Activated CD8-positive, alpha-beta memory T cell treated with anti-CD3 and anti-CD28 coated beads for 4 hours (primary cell): Measurements from ENCODE around the gene ZNF488.
"Not testable (repeated sequence)": the region's sequence is repeated elsewhere in the genome, so short reads cannot be mapped to it uniquely, and the experiment has no call there.

ENCODE experiments used
- DNase-seq, 2 donors: peaks; one replicate each; pipeline ENCODE4 v3.0.0-alpha.2; 2020; ENCODE audit warnings: low read depth in 2 of 2

The ZNF488 gene

DNA sequence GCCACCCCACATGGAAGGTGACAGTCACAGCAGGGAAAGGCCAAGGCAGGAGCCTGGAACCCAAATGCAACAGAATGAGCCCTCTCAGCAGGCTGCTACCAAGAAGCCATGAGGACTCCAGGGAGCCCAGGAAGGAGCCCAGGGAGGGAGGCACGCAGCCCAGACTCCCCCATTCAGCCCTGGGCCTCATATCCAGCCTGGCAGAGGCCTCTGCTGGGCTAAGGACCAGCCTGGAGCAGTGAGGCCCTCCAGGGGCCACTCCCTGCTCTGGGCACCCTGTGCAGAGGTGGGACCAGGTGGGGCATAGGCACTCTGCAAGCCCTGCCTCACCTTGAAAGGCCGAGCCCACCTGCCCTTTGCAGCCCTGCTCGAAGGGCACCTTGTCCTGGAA, 25.8 kb upstream of the ZNF488 start:
- no peak for DNase-seq

DNA sequence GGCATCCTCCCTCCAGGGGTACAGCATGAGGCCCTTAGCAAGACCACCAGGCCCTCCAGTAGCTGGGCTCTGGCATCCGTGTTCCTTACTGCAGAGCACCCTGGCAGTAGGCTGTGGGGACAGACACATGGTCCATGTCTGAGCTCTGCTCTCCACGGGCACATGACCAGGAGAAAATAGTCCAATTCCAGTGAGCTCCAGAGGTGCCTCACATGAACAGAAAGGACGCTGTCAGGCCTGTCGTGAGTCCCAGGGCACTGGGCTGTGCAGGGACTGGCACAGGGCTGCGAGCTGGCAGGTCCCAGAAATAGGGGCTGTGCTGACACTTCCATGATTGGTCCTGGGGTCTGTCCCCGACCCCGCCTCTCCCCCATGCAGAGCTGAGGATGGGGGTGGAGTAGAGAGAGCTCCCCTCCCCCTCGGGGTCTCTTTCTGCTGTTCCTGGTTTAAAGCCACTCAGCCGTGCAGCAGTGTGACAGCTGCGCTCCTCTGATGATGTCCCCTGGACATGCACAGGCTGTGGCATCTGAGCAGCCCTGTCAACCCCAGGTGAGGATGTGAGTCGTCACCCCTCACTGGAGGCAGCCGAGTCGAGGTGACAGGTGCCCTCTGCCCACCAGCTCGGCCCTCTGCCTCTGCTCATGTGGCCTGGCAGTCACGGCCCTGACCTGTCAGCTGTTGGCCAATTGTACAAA, 25.2 kb upstream of the ZNF488 start:
- no peak for DNase-seq

DNA sequence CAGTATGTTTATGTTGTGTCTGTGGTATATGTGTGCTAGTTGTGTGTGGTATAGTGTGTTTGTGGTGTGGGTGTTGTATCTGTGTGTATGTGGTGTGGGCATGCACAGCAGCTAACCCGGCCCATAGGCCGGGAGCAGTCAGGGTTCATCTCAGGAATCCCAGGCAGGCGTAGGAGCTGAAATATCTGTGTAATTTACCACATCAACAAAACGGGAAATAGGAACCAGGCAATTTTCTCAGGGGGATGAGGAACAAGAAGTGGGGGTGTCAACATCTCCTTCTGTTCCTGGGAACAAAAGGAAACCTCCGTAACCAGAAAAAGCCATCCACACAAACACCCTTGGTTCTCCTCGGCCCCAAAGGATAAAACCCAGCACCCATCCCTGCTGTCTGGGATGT, 24.5 kb upstream of the ZNF488 start:
- DNase-seq: no peak

DNA sequence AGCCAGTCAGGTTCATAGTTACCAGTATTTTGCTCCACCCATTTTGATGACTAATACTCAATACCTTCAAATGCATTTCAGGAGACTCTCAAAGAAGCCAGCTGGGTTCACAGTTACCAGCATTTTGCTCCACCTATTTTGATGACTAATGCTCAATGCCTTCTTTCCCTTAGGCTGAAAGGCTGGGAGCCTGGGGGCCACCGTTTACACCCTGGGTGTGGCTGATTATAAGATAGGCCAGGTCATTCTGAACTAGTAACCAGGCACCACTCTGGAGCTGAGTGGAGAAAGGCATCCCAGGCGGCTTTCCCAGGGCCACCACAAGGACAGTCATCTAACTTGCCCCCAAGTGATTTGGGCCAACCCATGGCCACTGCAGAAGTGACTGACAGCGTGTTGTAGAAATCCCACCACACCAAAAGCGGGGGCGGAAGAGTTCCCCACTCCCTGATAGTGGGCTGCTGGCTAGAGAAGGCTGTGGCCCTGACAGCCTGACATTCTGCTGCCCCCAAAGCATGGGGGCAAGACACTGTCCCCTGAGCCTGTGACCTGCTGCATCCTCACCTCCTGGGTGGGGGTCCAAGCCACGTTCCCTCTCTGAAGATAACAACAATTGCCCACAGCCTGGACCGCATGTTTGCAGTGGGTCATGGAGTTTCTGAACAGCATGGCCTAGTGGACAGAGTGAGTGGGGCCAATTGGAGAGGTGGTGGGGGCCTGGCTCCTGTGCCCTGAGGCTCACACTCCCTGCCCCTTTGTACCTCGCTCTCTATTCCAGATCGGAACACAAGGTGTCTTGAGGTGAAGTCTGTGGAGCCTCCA, 23.0 kb upstream of the ZNF488 start:
- no peak for DNase-seq

DNA sequence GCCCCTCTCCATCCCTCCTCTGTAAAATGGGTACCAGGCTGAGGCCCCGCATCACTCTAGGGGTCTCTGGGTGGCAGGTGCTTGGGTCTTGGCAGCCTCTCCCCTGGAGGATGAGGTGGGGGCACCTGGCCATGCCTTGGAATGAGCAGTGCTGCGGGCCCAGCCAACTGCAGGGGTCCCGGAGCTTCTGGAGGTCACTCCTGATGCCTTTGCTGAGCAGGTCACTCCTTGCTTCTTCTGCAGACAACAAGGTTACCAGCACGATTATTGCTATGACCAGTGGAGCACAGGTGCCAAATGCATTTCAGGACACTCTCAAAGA, 22.4 kb upstream of the ZNF488 start:
- DNase-seq: no peak

DNA sequence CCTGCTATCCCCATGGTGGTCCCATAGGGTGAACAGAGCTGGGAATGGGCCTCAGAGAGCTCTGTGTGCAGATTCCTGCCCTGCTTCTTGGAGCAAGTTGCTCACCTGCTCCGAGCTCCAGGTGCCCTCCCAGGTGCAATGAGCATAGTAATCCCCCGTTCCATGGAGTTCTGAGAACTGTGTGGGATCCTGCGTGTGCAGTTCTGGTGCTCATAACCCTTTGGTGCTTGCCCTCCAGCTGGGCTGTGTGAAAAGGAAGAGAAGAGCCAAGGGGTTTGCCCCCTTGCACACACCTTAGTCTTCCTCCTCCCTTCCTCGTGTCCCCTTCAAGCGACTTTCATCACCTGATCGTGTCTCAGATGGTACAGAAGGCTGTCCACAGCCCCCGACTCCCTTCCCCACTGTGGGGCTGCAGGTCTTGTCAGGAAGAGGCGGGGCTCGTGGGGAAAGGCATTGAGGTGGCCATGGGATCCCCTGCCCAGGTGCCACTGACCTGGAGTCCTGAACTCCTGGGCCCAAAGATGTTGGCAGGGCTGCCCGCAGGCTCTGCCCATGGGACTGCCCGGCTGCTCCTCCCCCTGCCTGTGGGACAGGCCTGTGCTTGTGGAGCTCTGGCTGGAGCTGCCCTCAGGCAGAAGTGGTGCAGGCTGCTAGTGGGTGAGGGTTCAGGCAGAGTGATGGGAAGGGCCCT, 21.9 kb upstream of the ZNF488 start:
- no peak for DNase-seq

DNA sequence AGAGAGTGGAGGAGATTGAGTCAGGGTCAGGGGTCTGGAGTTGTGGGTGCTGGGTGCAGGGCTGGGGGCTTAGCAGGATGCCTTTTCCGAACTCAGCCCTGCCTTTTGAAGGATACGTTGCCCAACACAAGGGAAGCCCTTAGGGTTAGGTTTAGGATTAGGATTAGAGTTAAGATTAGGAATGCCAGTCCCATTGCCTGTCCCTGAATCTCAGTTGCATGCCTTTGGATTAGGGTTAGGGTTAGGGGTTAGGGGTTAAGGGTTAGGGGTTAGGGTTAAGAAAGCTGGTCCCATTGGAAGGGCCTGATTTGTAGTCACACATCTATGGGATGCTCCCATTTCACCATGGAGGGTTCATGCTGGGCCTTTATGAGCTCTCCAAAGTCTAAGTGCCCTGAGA, 20.8 kb upstream of the ZNF488 start:
- no peak for DNase-seq

DNA sequence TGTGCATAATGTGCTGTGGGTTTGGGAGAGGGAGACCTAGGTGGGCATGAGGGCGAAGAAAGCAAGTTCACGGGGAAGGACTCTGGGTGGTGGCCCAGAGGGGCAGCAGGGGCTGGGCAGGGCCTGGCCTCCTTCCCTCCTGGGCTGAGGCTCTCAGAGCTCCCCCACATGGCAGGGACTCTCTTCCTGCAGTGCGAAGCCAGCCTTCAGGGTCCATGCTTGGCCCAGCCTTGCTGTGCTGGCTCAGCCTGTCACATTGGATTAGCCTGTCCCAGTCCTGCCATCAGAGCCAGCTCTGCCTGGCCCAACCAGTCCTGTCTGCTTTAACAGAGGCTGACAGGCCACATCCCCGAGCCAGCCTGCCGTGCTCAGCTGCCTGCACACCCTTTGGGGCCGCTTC, 20.4 kb upstream of the ZNF488 start:
- DNase-seq: no peak

DNA sequence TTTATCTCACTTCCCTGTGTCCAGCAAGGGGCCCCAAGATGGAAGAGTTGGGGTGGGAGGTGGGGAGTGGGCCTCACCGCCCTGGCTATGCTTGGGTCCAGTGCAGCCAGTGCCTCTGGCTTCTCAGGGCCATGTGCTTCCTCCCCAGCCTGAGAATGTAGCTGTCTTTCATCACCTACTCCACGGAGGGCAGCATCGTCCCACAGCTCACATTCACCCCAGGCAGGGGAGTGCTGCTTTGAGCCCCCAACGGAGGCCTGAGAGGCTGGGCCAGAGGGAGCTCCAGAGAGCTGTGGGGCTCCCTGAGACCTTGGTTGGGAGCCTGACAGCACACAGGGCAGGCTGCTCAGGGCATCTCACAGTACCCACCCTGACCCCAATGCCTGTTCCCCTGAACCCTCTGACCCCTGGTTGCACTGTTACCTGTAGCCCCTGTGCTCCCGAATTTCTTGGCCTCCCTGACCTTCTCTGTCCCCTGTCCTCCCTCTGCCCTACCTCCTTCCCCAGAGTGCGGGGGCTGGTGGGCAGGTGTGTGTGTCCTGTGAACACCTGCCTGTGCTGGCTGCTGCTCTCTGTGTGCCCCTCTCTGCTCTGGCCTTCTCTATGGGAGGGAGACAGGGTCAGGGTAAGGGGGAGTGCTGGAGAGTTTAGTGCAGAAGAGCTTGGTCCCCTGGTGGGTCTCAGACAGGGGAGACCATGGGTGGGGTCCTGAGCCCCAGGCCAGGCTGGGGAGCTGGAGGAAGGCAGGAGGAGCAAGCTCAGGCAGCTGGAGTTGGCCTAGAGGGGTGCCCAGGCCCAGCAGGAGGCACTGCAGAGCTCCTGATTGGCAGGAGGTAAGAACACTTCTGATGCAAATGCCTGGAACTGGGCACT, 19.6 kb upstream of the ZNF488 start:
- no peak for DNase-seq

DNA sequence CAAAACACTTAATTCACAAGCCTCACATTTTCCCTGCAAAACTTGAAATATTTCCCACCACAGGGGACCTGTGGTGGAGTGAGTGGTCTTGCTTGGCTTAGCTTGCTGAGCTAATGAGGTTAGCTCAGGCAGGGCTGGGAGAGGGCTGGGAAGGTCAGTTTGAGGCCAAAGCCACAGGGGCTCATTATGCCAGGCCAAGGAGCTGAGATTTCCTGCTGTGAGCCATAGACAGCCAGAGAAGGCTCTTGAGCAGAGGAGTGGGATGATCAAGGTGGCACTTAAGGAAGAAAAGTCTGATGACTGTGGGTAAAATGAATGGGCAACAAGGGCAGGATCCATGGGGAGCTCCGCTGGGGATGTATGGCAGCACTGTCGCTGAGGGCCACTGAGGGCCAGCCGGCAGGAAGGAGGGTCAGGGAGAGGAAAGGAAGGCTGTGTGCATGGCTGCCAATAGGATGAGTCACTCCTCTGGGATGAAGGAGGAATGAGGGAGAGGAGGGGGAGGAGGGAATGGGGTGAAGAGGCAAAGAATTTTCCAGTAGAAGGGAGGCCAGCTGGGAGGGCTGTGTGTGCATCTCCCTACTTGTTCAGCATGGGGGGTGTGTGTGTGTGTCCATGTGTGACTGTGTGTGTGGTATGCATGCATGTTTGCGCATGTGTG, 18.7 kb upstream of the ZNF488 start:
- no peak for DNase-seq

DNA sequence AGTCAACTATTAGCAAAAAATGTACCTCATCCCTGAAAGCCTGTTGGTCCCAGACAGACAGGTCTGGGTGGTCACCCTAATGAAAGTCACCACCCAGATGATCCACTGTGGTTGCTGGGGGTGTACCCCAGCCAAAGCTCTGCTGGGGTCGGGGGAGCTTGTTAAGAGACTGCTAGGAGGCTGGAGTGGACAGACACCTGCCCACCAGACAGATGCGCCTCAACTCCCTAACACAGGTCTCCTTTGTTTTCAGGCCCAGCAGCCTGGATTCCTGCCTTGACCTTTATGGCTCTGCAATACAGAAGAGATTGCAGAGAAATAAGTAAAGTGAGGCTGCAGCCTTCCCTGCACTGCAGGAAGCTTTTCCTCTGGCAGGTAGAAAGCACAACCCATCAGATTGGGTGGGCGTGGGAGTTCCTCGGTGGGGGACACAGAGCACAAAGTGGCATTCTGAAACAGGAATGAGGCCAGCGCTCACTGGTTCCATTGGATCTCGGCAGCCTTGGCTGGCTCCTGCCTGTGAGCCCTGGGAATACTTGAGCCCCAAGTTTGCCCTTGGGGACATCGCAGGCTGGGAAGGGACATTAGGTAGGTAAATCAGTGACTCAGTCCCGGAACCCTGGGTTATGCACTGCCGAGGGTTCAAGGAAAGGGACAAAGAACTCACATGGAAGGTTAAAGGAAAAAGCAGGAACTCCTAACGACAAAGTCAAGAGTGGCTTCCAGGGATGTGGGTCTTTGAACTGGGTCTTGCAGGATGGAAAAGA, 18.0 kb upstream of the ZNF488 start:
- no peak for DNase-seq

DNA sequence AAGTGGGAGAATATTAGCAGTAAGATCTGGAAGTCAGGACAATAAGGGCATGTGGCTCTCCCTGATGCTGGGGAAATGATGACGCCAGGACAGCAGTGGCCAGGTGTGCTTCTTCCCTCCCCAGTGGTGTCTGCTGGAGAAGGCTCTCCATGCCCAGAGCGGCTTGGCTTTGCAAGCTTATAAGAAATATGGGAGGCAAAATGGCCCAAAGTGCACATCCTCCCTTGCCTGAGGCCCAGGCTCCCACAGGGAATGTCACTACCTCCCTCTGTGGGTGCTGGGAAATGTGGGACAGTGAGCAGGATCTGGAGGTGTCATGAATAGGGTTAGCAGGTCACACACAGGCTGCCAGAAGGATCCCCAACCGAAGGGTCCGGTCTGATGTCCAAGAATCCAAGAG, 17.1 kb upstream of the ZNF488 start:
- DNase-seq: no peak

DNA sequence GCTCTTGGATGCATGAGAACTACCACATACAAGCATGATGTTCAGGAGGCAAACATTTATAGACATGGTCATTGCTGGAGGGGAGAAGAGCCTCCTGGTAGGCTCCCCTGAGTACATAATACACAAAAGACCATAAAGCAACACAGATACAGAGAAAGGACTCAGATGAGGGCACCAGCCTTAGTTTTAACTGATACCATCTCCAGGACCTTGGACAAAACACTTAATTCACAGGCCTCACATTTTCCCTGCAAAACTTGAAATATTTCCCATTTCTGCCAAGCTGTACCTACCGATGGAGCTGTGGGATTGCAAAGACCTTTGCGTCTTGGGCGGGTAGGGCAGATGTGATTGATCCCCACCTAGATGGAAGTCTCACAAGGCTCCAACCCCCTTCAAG, 16.7 kb upstream of the ZNF488 start:
- no peak for DNase-seq

DNA sequence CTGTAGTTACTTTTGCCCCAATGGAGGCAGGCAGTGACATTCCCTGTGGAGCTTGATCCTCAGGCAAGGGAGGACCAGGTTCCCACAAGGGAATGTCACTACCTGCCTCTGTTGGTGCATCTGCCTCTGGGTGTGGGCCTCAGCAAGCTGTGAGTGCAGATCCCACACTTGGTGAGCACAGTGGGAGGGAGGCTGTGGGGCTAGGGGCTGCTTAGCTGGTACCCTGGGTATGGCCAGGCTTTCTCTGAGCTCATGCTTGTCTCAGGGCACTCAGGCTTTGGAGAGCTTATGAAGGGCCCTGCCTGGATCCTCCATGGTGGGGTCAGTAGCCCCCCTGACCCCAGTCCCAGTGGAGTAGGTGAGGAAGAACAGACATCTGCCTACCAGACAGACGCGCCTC, 16.2 kb upstream of the ZNF488 start:
- no peak for DNase-seq

DNA sequence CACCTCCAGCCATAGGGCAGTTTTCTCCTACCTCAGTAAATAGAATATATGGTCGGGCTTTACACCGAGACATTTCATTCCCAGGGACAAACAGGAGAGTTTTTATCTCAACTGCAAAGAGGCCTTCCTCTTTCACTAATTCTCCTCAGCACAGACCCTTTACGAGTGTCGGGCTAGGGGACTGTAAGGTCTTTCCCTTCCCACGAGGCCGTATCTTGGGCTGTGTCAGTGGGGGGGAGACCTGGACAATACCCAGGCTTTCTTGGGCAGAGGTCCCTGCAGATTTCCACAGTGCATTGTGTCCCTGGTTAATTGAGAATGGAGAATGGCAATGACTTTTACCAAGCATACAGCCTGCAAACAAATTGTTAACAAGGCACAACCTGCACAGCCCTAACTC, 13.2 kb upstream of the ZNF488 start:
- DNase-seq: no peak

DNA sequence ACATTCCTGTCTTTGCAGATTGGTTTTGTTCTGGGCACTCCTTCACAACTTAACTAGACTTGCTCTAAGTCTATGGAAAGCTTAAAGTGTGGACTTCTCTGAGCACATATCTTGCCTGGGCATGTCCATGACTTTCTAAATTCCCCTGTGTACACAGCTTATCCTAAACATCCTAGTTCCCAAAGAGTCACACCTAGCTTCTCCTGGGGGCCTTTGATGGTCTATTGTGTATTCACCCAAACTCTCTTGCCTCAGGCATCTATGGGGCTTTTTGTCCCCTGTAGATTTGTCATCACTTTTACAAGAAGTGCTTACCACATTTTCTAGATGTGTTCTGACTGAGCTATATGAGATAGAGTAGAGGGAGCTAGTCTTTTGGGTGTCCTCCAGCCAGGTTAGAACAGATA, 12.2 kb upstream of the ZNF488 start:
- DNase-seq: no peak

DNA sequence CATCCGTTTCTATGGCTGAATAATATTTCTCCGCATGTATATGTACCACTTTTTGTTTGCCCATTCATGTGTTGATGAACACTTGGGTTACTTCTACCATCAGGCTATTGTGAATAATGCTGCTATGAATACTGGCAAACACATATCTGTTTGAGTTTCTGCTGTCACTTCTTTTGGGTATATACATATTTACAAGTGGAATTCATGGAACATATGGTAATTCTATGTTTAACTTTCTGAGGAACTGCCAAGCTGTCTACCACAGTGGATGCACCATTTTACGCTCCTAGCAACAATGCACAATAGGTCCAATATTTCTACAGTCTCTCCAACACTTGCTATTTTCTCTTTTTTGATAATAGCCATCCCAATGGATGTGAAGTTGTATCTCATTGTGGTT, 5.5 kb upstream of the ZNF488 start:
- DNase-seq: no peak

DNA sequence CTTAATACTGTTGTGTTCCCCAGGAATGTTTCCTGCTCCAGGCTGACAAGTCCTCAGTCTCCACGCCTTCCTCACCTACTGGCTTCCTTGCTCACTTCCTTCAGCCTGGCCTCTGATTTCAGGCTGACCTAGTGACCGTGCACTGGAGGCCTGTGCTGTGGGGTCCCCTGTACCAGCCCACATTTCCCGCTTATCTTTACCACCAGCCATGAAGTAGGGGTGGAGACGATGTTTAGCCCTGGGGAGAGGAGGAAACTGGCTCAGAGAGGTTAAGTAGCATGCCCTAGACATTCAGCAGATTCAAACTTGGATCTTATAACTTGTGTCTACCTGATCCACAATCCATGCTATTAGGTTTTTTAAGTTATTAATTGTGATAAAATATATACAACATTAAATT, 4.8 kb upstream of the ZNF488 start:
- no peak for DNase-seq

DNA sequence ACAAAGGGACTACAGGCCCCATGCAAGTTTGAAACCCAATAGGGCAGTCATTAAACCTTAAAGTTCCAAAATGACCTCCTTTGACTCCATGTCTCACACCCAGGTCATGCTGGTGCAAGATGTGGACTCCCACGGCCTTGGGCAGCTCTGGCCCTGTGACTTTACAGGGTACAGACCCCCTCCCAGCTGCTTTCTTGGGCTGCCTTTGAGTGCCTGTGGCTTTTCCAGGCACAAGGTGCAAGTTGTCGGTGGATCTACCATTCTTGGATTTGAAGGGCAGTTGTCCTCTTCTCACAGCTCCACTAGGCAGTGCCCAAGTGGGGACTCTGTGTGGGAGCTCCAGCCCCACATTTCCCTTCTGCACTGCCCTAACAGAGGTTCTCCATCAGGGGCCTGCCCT, 2.0 kb upstream of the ZNF488 start:
- DNase-seq: not testable (repeated sequence)

DNA sequence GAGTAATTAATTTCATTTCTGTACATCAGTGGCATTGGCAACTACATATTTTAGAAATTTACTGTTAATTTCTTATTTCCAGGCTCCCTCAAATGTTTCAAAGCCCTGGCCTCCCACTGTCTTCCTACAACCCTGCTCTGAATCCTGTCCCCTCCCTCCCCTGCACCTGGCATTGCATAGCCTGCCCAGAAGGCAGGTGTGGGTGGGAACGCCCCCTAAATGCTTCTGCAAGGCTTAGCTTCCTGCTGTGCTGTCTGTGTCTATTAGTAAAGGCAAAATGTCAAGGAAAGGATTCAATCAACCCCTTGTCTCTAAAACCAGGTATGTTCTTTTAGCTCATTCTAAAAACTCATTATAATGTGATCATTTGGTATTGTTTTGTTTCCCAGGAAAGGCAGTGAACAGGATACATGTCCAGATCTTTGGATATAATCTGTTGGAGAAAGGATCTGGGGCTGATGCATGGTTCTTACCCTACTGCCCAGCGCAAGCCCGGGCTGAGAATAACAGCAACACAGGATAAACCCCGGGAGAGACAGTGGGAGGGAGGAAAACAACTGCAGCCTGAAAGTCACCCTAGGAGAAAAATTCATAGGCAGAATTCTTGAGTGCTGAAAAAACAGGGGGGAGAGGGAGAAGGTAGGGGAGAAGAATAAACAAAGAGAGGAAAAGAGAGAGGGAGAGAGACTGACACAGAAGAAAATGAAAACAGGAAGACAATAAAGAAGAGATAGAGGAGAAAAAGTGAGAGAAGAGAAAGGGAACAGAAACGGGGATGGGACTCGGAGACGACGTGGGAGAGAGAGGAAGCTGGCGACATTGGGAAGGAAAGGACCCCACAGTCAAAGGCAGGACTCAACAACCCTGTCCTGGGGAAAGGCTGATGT, 589 bp downstream of the ZNF488 start:
- no peak for DNase-seq
